ENCODE data around the gene ZG16. TPM values are rescaled to one million over a fixed set of nuclear protein-coding genes. Genes with fewer than 3 reads are reported as not detected.
"Not testable (repeated sequence)": the region's sequence is repeated elsewhere in the genome, so short reads cannot be mapped to it uniquely, and the experiment has no call there.

The ZG16 gene
- polyA plus RNA-seq, 3 donors from 2014 or later: not detected

- H3K36me3 Mint-ChIP-seq: peaks cover 13 to 50% (median 15%) of the 10 kb centered on the region in 3 donors
- H3K9me3 Mint-ChIP-seq: no peaks in the 10 kb centered on the region
- DNase-seq: no peak
- H3K4me1 Mint-ChIP-seq: peaks cover 74 to 83% of the 10 kb centered on the region in 2 donors
- peaks cover 26 to 33% (median 32%) of the 10 kb centered on the region in 3 donors for H3K27me3 Mint-ChIP-seq (ENCODE audit: low read depth in 3 of 3)
- peak overlapping the region; percentile 79 to 98 (median 83) for H3K4me3 Mint-ChIP-seq
- H3K27ac Mint-ChIP-seq: peak overlapping the region; percentile 91 to 100 (median 96)
Observed at GRCh38 chr16:29743475-29743826, 34.6 kb upstream of the ZG16 start.

- H3K36me3 Mint-ChIP-seq: peaks cover 15 to 53% (median 15%) of the 10 kb centered on the region in 3 donors
- DNase-seq: peak; percentile 48 to 50 (median 50)
Observed at GRCh38 chr16:29743827-29744531, 34.1 kb upstream of the ZG16 start.

GRCh38 chr16:29744541-29745101 is 33.4 kb upstream of the ZG16 start:
- no peaks in the 10 kb centered on the region for H3K9me3 Mint-ChIP-seq
- peak overlapping the region; percentile 95 to 100 (median 100) for H3K27ac Mint-ChIP-seq
- peaks cover 13 to 52% (median 15%) of the 10 kb centered on the region in 3 donors for H3K36me3 Mint-ChIP-seq
- H3K4me3 Mint-ChIP-seq: peak overlapping the region; percentile 97 to 100 (median 98)
- DNase-seq: peak; percentile 41 to 50 (median 41)
- peaks cover 23 to 33% (median 32%) of the 10 kb centered on the region in 3 donors for H3K27me3 Mint-ChIP-seq (ENCODE audit: low read depth in 3 of 3)
- peaks cover 68 to 80% of the 10 kb centered on the region in 2 donors for H3K4me1 Mint-ChIP-seq

More at GRCh38 chr16:29743827-29744531, 34.1 kb upstream of the ZG16 start:
- H3K9me3 Mint-ChIP-seq: no peaks in the 10 kb centered on the region
- peak overlapping the region; percentile 91 to 100 (median 100) for H3K27ac Mint-ChIP-seq
- H3K27me3 Mint-ChIP-seq (ENCODE audit: low read depth in 3 of 3): peaks cover 24 to 33% (median 32%) of the 10 kb centered on the region in 3 donors
- peaks cover 72 to 83% of the 10 kb centered on the region in 2 donors for H3K4me1 Mint-ChIP-seq
- H3K4me3 Mint-ChIP-seq: peak overlapping the region; percentile 97 to 100 (median 98)

GRCh38 chr16:29745121-29745852 is 32.8 kb upstream of the ZG16 start:
- Mint-ChIP-seq H3K4me3 (peak overlapping the region; percentile 97 to 100 (median 98)), H3K27me3 (ENCODE audit: low read depth in 3 of 3) (peaks cover 23 to 33% (median 30%) of the 10 kb centered on the region in 3 donors), H3K27ac (peak overlapping the region; percentile 95 to 100 (median 100)), H3K4me1 (peaks cover 61 to 73% of the 10 kb centered on the region in 2 donors), H3K36me3 (peaks cover 8 to 47% (median 15%) of the 10 kb centered on the region in 3 donors), H3K9me3 (no peaks in the 10 kb centered on the region)
- DNase-seq: peak; percentile 74 to 81 (median 80)

GRCh38 chr16:29745853-29746345 is 32.2 kb upstream of the ZG16 start, which contains the start of gene C16orf54:
C16orf54 (minus strand) TSS chr16:29745990; CDS start chr16:29744951, 1,039 bp downstream.
- peaks cover 8 to 42% (median 15%) of the 10 kb centered on the region in 3 donors for H3K36me3 Mint-ChIP-seq
- H3K4me3 Mint-ChIP-seq: peak within 1 kb of the TSS; percentile 97 to 100 (median 98)
- H3K9me3 Mint-ChIP-seq: no peaks in the 10 kb centered on the region
- DNase-seq: peak; percentile 98 to 99 (median 98)
- H3K27ac Mint-ChIP-seq: peak within 1 kb of the TSS; percentile 95 to 100 (median 100)
- H3K4me1 Mint-ChIP-seq: peaks cover 55 to 67% of the 10 kb centered on the region in 2 donors
- H3K27me3 Mint-ChIP-seq (ENCODE audit: low read depth in 3 of 3): peaks cover 22 to 32% (median 29%) of the 10 kb centered on the region in 3 donors

- peaks cover 8 to 39% (median 12%) of the 10 kb centered on the region in 3 donors for H3K36me3 Mint-ChIP-seq
- DNase-seq: peak; percentile 16 to 32 (median 29)
- H3K27ac Mint-ChIP-seq: peak overlapping the region; percentile 95 to 100 (median 100)
- peak overlapping the region; percentile 97 to 100 (median 98) for H3K4me3 Mint-ChIP-seq
- H3K27me3 Mint-ChIP-seq (ENCODE audit: low read depth in 3 of 3): peaks cover 21 to 31% (median 24%) of the 10 kb centered on the region in 3 donors
- not testable (repeated sequence) for H3K9me3 Mint-ChIP-seq
- H3K4me1 Mint-ChIP-seq: peaks cover 49 to 61% of the 10 kb centered on the region in 2 donors
Observed at GRCh38 chr16:29746518-29746917, 31.5 kb upstream of the ZG16 start.

- H3K36me3 Mint-ChIP-seq: peaks cover 8 to 25% (median 12%) of the 10 kb centered on the region in 3 donors
- peaks cover 21 to 29% (median 22%) of the 10 kb centered on the region in 3 donors for H3K27me3 Mint-ChIP-seq (ENCODE audit: low read depth in 3 of 3)
- peak overlapping the region in 1 of 5 donors; percentile 30 for H3K4me3 Mint-ChIP-seq
- H3K27ac Mint-ChIP-seq: peak overlapping the region; percentile 55 to 100 (median 83)
- H3K9me3 Mint-ChIP-seq: no peaks in the 10 kb centered on the region
- DNase-seq: no peak
- H3K4me1 Mint-ChIP-seq: peaks cover 32 to 45% of the 10 kb centered on the region in 2 donors
Observed at GRCh38 chr16:29747947-29748759, 29.9 kb upstream of the ZG16 start.

- Mint-ChIP-seq H3K27ac (peak overlapping the region in 4 of 6 donors; percentile 40 to 66 (median 60)), H3K27me3 (ENCODE audit: low read depth in 3 of 3) (peaks cover 18 to 26% (median 21%) of the 10 kb centered on the region in 3 donors), H3K36me3 (peaks cover 6 to 19% (median 6%) of the 10 kb centered on the region in 3 donors), H3K4me1 (peaks cover 26 to 39% of the 10 kb centered on the region in 2 donors)
- H3K9me3 Mint-ChIP-seq, H3K4me3 Mint-ChIP-seq, DNase-seq: not testable (repeated sequence)
Observed at GRCh38 chr16:29748760-29749149, 29.3 kb upstream of the ZG16 start.

GRCh38 chr16:29753516-29753915 is 24.5 kb upstream of the ZG16 start:
- Mint-ChIP-seq H3K27ac (peak overlapping the region in 2 of 6 donors; percentile 30 to 40), H3K4me3 (no peak overlapping the region), H3K9me3 (no peaks in the 10 kb centered on the region), H3K4me1 (peaks cover 9 to 12% of the 10 kb centered on the region in 2 donors), H3K27me3 (ENCODE audit: low read depth in 3 of 3) (peaks cover 0 to 2% (median 0%) of the 10 kb centered on the region in 3 donors), H3K36me3 (peaks cover 0 to 4% (median 3%) of the 10 kb centered on the region in 3 donors)
- no peak for DNase-seq

- DNase-seq: no peak
- no peaks in the 10 kb centered on the region for H3K36me3 Mint-ChIP-seq
- peaks cover 2 to 6% of the 10 kb centered on the region in 2 donors for H3K4me1 Mint-ChIP-seq
- no peak overlapping the region for H3K27ac Mint-ChIP-seq
- no peak overlapping the region for H3K4me3 Mint-ChIP-seq
- no peaks in the 10 kb centered on the region for H3K9me3 Mint-ChIP-seq
- no peaks in the 10 kb centered on the region for H3K27me3 Mint-ChIP-seq (ENCODE audit: low read depth in 3 of 3)
Observed at GRCh38 chr16:29756654-29757053, 21.4 kb upstream of the ZG16 start.

GRCh38 chr16:29757086-29757485 is 21.0 kb upstream of the ZG16 start:
- not testable (repeated sequence) for H3K4me1 Mint-ChIP-seq; DNase-seq; H3K9me3 Mint-ChIP-seq; H3K36me3 Mint-ChIP-seq; H3K4me3 Mint-ChIP-seq; H3K27ac Mint-ChIP-seq; H3K27me3 Mint-ChIP-seq (ENCODE audit: low read depth in 3 of 3)

- no peaks in the 10 kb centered on the region for H3K36me3 Mint-ChIP-seq
Observed at GRCh38 chr16:29757950-29758466, 20.0 kb upstream of the ZG16 start.

More at GRCh38 chr16:29757950-29758466, 20.0 kb upstream of the ZG16 start:
- peaks cover 9 to 10% of the 10 kb centered on the region in 2 donors for H3K4me1 Mint-ChIP-seq
- H3K27ac Mint-ChIP-seq: no peak overlapping the region
- no peak for DNase-seq
- no peaks in the 10 kb centered on the region for H3K27me3 Mint-ChIP-seq (ENCODE audit: low read depth in 3 of 3)
- no peak overlapping the region for H3K4me3 Mint-ChIP-seq
- no peaks in the 10 kb centered on the region for H3K9me3 Mint-ChIP-seq

Measured in immature natural killer cell (primary cell).